HG02852 (cell line): ENCODE measurements around the gene OR6V1.
"Not testable (repeated sequence)": the region's sequence is repeated elsewhere in the genome, so short reads cannot be mapped to it uniquely, and the experiment has no call there.

Source experiments
- ATAC-seq: cut with Tn5 transposase; IDR thresholded peaks from one replicate; pipeline ENCODE4 v1.9.1; 2021; ENCODE audit warnings: mild to moderate bottlenecking, moderate library complexity; ENCODE audit not compliant: unreplicated experiment

Gene OR6V1

DNA sequence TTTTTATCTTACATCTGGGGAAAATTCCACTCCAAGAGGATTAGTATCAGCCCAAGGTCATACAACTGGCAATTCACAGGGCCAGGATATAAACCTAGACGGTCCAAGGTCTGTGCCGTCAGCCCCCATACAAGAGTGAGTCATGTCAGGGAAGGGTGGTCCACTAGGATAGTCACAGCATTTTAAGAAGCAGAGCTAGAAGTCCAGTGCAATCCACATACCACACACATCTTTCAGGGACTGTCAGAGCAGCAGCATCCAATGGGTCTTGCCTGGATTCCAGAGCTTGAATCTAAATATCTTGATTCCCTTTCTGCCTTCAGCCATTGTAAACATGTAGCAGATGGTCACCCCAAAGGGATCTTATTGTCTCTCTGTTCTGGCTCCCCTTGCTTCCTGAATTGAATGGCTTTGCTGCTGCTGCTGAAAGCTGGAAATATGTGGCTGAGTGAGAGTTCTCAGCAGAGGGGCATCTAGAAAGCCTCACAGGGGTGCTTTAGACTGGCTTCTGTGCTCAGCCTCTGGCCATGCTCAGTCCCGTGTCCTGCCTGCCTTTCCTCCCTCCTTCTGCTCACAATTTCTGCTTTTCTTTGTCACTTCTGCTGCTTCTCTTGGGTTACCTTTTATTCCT lies 9.9 kb upstream of the OR6V1 start:
- ATAC-seq, result no peak

DNA sequence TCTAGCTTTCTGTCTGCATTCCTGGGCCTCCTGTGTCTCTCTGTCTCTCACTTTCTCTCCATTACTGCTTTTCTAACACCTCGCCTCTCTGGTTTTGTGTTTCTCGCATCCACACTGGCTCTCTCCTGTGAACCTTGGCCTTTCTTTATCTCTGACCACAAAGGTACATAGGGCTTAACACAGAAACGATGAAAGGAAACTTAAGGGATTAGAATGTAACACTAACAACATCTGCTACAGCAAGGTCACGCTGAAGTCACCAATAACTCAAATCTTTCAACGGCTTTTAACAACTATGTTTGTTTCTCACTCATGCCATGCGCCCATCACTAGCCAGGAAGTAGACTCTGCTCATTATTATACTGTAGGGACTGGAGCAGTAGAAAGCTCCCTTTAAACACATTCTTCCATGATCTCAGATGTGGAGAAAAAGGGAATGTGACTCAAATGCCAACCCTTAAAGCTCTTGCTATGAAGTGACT lies 9.3 kb upstream of the OR6V1 start:
- no peak for ATAC-seq

GRCh38 chr7:143043391-143043790 lies 8.8 kb upstream of the OR6V1 start:
- ATAC-seq, result peak; percentile 71

GRCh38 chr7:143046426-143046851 lies 5.7 kb upstream of the OR6V1 start:
- no peak for ATAC-seq

DNA sequence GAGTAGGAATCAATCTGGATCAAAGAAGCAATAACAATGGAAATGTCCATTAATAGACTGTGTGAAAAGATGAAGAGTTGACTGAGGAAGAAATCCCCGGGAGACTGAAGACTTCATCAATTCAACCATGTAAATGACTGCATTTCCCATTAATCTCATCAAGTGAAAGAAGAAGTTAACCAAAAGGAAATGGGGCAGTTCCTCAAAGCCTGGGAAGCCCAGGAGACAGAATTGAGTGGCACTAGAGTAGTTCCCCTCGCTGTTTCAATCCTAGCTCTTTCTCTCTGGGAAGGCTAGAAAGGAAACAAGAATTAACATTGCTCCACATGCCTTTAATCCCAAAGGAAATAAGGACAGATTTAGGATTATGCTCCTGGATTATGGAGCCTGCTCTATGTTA lies 4.8 kb upstream of the OR6V1 start:
- ATAC-seq, result no peak

DNA sequence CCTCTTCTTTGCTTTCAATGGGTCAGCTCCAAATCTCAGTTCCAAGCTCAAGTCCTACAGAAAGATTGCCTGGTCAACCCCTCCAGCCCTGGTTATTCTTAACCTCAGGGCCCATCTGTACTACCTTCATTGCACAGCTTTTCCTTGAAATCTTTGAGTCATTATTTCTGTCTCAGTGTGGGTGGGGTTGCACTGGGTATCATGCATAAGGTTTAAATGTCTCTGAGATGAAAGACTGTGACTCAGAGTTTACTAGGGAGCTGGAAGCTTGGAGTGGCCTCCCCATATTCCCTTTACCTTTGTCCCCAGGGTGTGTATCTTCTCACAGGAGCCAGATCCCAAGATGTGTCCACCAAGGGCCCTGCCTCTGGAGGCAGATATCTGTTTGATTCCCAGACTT lies 3.3 kb upstream of the OR6V1 start:
- no peak for ATAC-seq

DNA sequence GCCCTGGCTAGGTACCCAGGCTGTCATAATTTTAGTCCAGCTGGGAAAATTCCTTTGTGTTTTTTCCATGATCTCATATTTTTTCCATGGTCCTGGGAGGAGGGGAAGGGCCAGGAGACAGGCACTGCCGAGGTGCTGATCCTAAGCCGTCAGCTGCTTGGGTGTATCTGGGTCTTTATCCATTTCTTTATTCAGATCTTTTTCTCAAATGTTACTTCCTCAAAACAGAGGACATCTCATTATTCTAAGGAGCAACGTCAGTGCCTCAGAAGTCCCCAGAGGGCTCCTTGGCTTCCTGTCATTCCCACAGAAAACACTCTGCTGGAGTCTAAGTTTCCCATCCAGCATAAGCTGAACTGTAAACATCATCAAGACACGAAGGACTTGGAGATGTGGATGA lies 2.8 kb upstream of the OR6V1 start:
- no peak for ATAC-seq

- no peak for ATAC-seq
Measured at GRCh38 chr7:143050931-143051330, 1.2 kb upstream of the OR6V1 start.

- no peak for ATAC-seq
Measured at GRCh38 chr7:143054621-143055020, 2.5 kb downstream of the OR6V1 start.

GRCh38 chr7:143055754-143056153 lies 3.6 kb downstream of the OR6V1 start:
- no peak for ATAC-seq

DNA sequence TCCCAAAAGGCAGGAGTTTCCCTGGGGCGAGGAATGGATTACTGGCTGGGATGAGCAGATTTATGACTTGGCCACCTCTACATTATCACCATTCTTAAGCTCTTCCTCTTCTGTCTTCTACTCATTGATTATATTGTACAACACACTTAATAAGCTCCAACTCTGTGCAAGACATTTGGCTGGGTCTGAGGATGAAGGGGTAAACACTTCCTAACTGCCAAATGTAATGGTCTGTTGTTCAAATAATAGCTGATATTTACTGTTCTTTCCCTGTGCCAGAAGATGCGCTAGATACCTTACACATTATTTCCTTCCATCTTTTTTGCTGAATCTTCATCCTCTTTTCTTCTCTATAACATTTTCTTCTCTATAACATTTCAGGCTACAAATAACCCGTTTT lies 11.6 kb downstream of the OR6V1 start:
- ATAC-seq, result no peak

DNA sequence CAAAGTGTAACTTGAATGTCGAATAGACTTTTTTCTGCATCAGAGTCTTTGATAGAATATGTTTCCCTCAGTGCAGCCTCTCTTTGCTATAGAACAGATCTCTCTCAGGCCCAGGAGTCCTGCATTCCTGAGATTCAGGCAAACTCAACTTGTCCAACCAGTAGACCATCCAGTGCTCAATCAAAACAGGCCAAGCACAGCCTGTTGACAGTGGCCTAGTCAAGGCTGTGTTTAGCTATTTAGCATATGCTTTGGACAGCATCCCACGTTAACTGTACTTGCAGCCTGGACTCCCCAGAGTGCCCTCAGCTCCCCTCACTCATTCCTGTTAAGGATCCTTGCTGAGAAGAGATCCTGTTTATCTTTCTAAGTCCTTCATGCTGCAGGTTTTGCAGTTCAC lies 16.3 kb downstream of the OR6V1 start:
- no peak for ATAC-seq

DNA sequence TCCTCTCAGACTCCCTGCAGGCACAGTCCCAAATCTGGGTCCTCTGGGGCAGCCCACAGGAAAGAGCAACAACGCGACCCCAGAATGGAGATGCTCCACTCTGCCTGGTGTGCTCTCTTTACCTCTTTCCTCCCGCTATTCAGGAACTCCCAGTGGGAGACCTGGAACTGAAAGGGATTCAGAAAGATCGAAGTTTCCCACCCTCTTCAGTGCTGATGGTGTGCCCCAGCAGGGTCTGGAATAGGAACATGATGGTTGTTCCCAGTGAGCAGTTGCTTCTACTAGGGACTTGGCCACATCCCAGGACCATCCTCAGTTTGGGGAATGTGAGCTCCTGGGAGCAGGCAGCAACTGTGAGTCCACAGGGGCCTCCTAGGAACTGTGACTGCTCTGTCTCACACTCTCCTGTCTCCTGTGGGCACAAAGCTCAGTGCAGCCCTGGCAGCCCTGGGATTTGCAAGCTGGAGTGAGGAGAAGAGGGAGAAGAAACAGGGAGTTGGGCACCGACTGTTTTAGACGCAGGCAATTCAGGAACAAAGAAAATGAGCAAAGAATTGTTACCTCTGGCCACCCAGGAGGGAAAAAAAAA lies 17.9 kb downstream of the OR6V1 start:
- no peak for ATAC-seq

DNA sequence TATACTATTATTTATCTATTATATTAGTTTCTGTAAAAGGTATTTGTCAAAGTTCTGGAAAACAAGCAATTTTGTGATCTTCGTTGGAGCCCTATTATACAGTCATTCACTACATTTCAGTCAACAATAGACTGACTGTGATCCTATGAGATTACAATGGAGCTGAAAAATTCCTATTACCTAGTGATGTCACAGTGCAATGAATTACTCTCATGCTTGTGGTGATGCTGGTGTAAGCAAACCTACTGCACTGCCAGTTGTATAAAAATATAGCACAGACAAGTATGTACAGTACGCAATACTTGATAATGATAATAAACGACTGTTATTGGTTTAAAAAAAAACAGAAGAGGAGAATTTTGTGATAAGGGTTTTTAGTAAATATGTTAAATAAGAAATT lies 21.4 kb downstream of the OR6V1 start:
- no peak for ATAC-seq

- ATAC-seq, result no peak
Measured at GRCh38 chr7:143074141-143074540, 22.0 kb downstream of the OR6V1 start.

DNA sequence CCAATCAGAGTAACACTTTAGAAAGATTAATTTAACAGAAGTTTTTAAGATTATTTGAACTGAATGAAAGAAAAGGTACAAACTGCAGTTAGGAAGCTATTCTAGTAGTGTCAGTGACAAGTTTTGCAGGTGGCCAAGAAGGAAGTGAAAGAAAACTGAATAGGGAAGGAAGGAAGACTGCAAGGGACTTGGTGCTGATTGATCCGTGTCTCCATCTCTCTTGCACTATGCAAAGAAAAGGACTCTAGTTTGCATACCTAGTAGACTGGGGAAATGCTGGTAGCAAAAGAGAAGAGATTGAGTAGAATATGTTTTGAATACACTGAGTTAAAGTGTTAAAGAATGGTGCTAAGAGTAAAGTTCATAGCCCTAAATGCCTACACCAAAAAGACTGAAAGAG lies 33.0 kb downstream of the OR6V1 start:
- no peak for ATAC-seq

DNA sequence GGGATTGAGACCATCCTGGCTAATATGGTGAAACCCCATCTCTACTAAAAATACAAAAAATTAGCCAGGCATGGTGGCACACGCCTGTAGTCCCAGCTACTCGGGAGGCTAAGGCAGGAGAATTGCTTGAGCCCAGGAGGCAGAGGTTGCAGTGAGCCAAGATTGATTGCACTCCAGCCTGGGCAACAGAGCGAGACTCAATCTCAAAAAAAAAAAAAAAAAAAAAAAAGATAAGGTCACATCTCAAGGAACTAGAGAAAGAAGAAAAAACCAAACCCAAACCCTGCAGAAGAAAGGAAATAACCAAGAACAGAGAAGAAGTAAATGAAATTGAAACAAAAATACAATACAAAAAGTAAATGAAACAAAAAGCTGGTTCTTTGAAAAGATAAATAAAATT lies 33.5 kb downstream of the OR6V1 start:
- not testable (repeated sequence) for ATAC-seq

DNA sequence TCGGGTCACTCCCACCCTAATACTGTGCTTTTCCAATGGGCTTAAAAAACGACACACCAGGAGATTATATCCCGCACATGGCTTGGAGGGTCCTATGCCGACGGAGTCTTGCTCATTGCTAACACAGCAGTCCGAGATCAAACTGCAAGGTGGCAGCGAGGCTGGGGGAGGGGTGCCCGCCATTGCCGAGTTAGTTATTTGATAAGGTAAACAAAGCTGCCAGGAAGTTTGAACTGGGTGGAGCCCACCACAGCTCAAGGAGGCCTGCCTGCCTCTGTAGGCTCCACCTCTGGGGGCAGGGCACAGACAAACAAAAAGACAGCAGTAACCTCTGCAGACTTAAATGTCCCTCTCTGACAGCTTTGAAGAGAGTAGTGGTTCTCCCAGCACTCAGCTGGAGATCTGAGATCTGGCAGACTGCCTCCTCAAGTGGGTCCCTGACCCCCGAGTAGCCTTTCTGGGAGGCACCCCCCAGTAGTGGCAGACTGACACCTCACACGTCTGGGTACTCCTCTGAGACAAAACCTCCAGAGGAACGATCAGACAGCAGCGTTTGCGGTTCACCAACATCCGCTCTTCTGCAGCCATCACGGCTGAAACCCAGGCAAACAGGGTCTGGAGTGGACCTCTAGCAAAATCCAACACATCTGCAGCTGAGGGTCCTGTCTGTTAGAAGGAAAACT lies 36.5 kb downstream of the OR6V1 start:
- not testable (repeated sequence) for ATAC-seq

DNA sequence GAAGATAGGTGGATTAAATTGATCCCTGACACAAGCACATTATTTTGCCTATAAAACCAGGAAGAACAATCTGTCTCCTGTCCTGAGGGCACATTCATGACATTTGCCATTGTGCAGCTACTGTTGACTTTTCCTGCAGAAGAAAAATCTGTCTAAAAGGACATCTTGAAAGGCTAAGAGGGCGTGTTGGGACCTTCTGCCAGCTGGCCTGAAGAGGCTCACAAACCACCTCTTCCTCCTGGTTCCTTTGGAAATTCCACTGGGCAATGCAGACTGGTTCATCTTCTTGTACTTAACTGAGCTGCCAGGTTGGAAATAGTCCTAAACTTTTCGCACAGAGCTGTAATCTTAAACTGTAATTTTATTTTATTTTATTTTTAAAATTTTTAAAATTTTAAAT lies 44.0 kb downstream of the OR6V1 start:
- ATAC-seq, result no peak

- ATAC-seq, result not testable (repeated sequence)
Measured at GRCh38 chr7:143099579-143099978, 47.4 kb downstream of the OR6V1 start.
